WTC11 (cell line): ENCODE data around the gene ERBB4.

Experiments
- CREB1 ChIP-seq: sonication (generic); formaldehyde crosslinking; IDR thresholded peaks from 2 replicates; pipeline ENCODE4 v1.8.0; 2023; ENCODE audit warnings: mild to moderate bottlenecking, missing genetic modification reagents
- EMX1 ChIP-seq: fragments of 250-450 bp; sonication (Bioruptor Pico); IDR thresholded peaks from 2 replicates; pipeline ENCODE4 v1.8.0; 2021; ENCODE audit warnings: mild to moderate bottlenecking
- JUN ChIP-seq: sonication (generic); formaldehyde crosslinking; IDR thresholded peaks from 2 replicates; pipeline ENCODE4 v1.8.0; 2023; ENCODE audit warnings: mild to moderate bottlenecking, missing genetic modification reagents
- NFYB ChIP-seq: sonication (generic); formaldehyde crosslinking; conservative IDR thresholded peaks from 2 replicates; pipeline ENCODE4 v1.8.0; 2022; ENCODE audit warnings: low read depth, missing genetic modification reagents
- SP1 ChIP-seq: sonication (generic); formaldehyde crosslinking; conservative IDR thresholded peaks from 2 replicates; pipeline ENCODE4 v1.8.1; 2022; ENCODE audit warnings: missing genetic modification reagents
- TCF7 ChIP-seq: sonication (generic); formaldehyde crosslinking; IDR thresholded peaks from 2 replicates; pipeline ENCODE4 v1.8.0; 2022; ENCODE audit warnings: mild to moderate bottlenecking, low read depth, missing genetic modification reagents, moderate library complexity
- TEAD4 ChIP-seq: sonication (generic); formaldehyde crosslinking; IDR thresholded peaks from 2 replicates; pipeline ENCODE4 v1.8.0; 2022; ENCODE audit warnings: mild to moderate bottlenecking, missing genetic modification reagents
- ZBTB21 ChIP-seq: sonication (generic); formaldehyde crosslinking; IDR thresholded peaks from 2 replicates; pipeline ENCODE4 v1.8.1; 2023; ENCODE audit warnings: mild to moderate bottlenecking, missing genetic modification reagents, borderline replicate concordance
- TF ChIP-seq, protein P1 (sequence below): fragments of 200-600 bp; IDR thresholded peaks from 2 replicates; pipeline ENCODE4 v1.8.0; 2022; ENCODE audit warnings: antibody characterized with exemption
- TF ChIP-seq, protein P2 (sequence below): sonication (generic); formaldehyde crosslinking; IDR thresholded peaks from 2 replicates; pipeline ENCODE4 v1.8.1; 2022; ENCODE audit warnings: missing genetic modification reagents, borderline replicate concordance
- TF ChIP-seq, protein P3 (sequence below): sonication (generic); formaldehyde crosslinking; IDR thresholded peaks from 2 replicates; pipeline ENCODE4 v1.8.0; 2022; ENCODE audit warnings: mild to moderate bottlenecking, missing genetic modification reagents

DNA sequence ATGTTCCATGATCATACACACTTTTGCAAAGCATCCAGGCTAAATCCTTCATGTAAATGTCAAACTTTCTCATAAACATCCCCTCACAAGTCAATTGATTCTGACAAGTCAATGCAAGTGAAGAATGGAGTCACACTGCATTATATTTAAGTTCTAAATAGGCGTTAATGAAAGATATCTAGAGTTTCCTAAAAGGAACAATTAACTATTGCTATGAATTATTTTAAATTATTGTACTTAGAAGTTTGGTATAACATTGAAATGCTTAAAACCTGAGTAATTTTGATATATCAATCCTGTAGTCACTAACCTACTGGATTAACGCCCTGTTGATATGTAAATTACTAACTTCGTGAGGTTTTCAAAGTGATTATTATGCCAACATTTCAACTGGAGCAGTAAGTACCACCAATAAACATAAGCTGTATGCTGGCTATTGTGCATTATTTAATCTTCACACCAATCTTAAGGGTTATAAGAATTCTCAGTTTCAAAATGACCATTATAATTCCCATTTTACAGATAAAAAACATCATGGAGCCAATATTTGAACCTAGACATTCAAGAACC lies 884.3 kb downstream of the ERBB4 start:
- TF ChIP-seq, protein P1, sequence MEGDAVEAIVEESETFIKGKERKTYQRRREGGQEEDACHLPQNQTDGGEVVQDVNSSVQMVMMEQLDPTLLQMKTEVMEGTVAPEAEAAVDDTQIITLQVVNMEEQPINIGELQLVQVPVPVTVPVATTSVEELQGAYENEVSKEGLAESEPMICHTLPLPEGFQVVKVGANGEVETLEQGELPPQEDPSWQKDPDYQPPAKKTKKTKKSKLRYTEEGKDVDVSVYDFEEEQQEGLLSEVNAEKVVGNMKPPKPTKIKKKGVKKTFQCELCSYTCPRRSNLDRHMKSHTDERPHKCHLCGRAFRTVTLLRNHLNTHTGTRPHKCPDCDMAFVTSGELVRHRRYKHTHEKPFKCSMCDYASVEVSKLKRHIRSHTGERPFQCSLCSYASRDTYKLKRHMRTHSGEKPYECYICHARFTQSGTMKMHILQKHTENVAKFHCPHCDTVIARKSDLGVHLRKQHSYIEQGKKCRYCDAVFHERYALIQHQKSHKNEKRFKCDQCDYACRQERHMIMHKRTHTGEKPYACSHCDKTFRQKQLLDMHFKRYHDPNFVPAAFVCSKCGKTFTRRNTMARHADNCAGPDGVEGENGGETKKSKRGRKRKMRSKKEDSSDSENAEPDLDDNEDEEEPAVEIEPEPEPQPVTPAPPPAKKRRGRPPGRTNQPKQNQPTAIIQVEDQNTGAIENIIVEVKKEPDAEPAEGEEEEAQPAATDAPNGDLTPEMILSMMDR = no peak
- TF ChIP-seq ZBTB21 (CRISPR knock-in tag) (no peak), TCF7 (no peak), EMX1 (CRISPR knock-in tag) (no peak), SP1 (CRISPR knock-in tag) (no peak), JUN (CRISPR knock-in tag) (no peak), NFYB (CRISPR knock-in tag) (no peak), TEAD4 (CRISPR knock-in tag) (no peak), CREB1 (no peak)
- TF ChIP-seq, protein P2, sequence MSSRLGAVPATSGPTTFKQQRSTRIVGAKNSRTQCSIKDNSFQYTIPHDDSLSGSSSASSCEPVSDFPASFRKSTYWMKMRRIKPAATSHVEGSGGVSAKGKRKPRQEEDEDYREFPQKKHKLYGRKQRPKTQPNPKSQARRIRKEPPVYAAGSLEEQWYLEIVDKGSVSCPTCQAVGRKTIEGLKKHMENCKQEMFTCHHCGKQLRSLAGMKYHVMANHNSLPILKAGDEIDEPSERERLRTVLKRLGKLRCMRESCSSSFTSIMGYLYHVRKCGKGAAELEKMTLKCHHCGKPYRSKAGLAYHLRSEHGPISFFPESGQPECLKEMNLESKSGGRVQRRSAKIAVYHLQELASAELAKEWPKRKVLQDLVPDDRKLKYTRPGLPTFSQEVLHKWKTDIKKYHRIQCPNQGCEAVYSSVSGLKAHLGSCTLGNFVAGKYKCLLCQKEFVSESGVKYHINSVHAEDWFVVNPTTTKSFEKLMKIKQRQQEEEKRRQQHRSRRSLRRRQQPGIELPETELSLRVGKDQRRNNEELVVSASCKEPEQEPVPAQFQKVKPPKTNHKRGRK = no peak
- TF ChIP-seq, protein P3, sequence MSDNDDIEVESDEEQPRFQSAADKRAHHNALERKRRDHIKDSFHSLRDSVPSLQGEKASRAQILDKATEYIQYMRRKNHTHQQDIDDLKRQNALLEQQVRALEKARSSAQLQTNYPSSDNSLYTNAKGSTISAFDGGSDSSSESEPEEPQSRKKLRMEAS = no peak
